HG03432 (cell line): ENCODE measurements around the gene CYCS.
"Not testable (repeated sequence)": the region's sequence is repeated elsewhere in the genome, so short reads cannot be mapped to it uniquely, and the experiment has no call there.

ENCODE experiments used
- ATAC-seq: cut with Tn5 transposase; IDR thresholded peaks from one replicate; pipeline ENCODE4 v1.9.1; 2021; ENCODE audit warnings: mild to moderate bottlenecking, moderate library complexity; ENCODE audit not compliant: unreplicated experiment

CYCS gene

DNA sequence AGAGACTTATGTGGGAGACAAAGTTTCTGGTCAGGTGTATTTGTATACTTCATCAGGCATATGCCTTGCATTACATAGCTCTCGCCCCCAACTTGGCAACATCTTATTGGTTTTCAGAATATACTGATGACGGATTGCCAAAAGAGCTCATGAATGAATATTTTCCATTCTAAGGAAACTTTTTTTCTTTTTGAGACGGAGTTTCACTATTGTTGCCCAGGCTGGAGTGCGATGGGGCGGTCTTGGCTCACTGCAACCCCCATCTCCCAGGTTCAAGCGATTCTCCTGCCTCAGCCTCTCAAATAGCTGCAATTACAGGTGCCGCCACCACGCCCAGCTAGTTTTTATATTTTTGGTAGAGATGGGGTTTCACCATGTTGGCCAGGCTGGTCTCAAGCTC is 6.0 kb downstream of the CYCS start:
- no peak for ATAC-seq

DNA sequence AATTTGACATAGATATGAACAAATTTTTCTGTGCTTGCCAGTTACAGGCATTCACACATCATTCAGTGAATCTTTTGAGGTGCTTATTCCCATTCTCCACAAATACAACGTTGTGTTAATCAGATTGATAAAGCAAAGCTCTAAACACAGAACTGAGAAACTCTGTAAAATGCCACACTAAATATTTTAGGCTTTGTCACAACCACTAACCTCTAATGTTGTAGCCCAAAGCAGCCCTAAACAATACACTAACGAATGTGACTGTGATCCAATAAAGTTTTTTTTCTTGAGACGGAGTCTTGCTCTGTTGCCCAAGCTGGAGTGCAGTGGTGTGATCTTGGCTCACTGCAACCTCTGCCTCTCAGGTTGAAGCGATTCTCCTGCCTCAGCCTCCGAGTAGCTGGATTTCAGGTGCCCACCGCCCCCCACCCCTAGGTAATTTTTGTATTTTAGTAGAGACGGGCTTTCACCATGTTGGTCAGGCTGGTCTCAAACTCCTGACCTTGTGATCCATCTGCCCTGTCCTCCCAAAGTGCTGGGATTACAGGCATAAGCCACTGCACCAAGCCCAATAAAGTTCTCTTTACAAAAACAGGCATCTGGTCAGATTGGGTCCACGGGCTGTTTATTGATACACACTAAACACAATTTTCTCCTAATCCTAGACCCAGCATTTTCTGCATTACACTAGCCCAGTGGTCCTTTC is 6.9 kb downstream of the CYCS start:
- peak; percentile 36 for ATAC-seq

DNA sequence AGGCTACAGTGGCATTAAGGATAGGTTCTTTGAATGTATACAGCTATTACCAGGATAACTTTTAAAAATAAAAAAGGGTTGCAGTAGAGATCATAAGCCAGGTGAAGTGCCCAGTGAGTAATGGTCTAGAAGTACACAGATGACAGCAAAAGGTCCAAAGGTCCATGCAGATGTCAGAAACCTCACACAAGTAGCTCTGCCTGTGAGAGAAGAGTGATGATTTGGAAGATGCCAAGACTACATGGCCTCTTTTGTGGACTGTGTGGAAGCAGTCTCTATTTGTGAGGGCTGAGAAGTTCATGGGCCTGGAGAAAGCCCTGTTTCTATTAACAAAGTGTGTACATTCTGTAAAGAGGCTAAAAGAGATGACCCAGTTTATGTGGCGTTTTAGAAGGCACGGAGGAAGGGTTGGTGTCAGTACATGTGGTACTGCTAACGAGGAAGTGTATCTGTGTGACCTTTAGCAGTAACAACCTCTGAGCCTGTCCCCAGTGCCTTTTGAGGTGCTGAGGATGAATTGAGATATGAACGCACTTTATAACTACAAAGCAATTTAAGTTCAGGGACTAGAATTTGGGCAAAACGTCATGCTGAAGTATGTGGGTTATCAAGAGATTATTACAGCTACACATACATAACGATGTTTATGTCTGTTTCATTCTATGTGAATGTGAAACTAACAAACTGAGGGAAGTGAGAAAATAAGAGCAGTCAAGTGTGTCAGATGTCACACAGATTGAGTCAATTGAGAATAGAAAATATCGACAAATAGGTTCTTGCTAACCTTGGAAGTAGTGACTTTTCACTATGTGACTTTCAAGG is 7.6 kb downstream of the CYCS start:
- ATAC-seq = peak; percentile 86

DNA sequence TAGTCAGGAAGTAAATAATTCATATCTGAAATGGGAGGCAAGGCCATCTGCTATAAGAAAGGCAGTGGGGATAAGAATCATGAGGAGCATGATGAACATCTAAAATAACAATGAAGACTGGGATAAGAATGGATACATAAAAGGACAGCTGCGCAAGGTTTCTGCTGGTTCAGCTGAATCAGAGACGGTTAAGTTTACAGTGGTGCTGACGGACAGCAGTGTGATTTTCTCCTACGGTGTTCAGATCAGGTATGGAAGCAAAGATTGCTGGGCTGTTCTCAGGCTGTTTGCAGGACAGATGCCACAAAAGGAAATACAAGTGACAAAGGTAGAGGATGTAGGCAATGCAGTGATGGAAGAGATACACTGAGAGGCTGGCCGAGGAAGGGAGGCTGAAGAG is 8.4 kb downstream of the CYCS start:
- no peak for ATAC-seq

DNA sequence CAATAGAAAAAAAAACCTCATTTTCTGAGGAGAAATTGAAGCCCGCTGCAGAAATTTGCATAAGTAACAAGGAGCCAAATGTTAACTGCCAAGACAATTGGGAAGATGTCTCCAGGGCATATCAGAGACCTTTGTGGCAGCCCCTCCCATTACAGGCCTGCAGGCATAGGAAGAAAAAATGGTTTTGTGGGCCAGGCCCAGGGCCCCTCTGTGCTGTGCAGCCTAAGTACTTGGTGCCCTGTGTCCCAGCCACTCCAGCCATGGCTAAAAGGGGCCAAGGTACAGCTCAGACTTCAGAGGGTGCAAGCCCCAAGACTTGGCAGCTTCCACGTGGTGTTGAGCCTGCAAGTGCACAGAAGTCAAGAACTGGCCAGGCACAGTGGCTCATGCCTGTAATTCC is 14.5 kb downstream of the CYCS start:
- not testable (repeated sequence) for ATAC-seq

DNA sequence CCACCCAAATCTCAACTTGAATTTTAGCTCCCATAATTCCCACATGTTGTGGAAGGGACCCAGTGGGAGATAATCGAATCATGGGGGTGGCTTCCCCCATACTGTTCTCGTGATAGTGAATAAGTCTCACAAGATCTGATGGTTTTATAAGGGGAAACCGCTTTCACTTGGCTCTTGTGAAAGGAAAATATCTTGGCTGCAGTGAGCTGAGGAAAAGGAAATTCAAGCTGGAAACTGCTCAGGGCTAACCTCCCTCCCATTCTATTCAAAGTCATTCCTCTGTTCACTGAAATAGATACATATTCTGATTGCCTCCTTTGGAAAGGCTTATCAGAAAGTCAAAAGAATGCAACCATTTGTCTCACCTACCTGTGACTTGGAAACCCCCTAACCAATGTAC is 15.8 kb downstream of the CYCS start:
- ATAC-seq = no peak

DNA sequence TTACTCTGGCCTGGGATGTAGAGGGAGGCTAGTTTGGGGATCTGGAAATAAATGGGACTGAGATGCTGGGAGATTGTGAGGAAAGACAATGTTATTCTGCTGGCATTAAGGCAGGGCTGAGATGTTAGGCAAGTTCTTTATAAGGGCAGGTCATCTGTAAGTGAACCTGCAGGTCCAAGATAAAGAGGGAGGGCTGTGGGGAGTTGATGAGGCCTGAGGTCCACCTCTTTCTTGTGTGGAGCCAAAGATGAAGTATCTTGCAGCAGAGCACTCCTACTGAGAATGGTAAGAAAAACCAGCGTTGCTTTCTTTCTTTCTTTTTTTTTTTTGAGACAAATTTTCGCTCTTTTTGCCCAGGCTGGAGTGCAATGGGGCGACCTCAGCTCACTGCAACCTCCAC is 19.1 kb downstream of the CYCS start:
- no peak for ATAC-seq

DNA sequence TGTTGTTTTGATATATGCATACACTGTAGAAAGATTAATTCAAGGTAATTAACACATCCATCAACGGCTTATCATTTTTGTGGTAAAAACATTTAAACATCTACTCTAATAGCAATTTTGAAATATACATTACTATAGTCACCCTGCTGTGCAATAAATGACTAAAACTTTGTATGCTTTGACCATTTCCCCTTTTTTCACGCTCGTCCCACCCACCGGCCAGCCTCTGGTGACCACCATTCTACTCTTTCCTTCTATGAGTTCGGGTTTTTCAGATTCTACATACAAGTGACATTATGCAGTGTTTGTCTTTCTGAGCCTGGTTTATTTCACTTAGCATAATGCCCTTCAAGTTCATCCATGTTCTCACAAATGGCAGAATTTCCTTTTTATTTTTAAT is 21.3 kb downstream of the CYCS start:
- no peak for ATAC-seq

DNA sequence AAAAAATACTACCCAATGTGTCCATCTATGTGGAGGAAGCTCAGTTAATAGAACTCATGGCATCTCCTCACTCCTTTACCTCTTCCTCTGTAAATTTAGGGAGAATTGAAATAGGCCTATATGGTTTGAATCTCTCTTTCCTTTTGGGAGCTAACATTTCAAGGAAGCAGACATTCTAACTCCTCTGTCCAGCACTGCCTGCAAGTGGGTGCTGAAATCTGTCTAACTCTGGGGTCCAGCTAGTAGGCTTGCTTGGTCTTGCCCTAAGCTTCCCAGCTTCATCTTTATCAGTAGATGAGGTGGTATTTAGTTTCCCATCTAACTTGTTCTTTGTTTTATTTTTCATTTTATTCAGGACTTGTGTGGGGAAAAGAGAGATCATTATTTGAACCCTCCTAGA is 23.2 kb downstream of the CYCS start:
- no peak for ATAC-seq

DNA sequence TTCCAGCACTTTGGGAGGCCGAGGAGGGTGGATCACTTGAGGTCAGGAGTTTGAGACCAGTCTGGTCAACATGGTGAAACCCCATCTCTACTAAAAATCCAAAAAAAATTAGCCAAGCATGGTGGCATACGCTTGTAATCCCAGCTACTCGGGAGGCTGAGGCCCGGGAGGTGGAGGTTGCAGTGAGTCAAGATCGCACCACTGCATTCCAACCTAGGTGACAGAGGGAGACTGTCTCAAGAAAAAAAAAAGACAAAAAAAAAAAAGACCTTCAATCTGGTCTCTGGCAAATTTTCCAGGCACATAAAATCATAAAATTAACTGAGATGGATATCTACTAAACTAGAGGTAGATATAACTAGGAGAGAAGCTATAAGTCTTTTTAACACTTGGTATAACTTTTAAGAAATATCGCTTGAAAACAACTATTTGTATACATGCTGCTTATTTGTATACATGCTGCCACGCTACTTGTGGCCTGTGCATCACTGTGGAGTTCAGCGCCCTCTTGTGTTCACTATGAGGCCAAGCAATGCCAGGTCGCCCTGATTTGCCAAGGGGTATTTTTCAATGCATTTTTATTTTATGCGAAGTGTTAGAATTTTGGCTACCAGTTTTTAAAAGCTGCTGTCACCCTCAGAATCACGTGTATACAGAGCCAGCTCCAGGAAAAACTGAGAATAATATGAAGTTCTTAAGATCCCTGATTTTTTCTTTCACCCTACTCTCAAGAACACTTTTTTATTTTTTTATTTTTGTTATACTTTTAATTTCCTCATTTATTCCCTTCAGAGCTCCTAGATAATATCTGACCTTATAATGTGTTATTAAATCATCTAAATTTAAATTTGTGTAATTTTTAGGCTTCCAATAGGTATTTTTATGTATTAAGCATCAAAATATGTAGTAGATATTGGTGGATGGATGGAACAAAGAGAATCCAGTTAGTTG is 26.7 kb downstream of the CYCS start:
- ATAC-seq = peak; percentile 77

DNA sequence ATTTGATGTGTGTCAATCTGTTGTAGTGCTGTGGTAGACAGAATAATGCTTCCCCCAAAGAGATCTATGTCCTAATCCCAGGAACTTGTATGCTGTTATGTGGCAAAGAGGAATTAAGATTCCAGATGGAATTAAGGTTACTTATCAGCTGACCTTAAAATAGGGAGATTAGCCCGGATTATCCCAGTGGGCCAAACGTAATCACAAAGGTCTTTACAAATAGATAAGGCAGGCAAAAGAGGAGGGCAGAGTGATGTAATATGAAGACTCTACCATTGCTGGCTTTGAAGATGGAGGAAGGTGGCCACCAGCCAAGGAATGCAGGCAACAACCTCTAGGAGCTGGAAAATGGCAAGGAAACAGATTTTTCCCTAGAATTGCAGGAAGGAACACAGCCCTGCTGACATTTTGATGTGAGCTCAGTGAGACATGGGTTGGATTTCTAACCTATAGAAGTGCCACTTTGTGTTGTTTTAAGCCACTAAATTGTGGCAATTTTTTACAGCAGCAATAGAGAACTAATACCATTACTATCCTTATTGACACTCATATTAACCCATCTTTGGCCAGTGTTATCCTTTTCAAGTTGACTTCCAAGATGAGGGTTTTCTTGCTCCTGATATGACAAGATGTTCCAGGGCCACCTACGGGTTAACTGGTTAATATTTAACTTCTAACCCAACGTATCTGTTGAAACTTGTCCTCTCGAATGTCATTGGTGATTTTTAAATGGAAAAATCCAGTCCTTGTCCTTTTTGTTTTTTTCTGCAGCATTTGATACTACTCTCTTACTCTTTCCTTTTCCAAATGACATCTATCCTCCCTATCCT is 29.3 kb downstream of the CYCS start:
- no peak for ATAC-seq

DNA sequence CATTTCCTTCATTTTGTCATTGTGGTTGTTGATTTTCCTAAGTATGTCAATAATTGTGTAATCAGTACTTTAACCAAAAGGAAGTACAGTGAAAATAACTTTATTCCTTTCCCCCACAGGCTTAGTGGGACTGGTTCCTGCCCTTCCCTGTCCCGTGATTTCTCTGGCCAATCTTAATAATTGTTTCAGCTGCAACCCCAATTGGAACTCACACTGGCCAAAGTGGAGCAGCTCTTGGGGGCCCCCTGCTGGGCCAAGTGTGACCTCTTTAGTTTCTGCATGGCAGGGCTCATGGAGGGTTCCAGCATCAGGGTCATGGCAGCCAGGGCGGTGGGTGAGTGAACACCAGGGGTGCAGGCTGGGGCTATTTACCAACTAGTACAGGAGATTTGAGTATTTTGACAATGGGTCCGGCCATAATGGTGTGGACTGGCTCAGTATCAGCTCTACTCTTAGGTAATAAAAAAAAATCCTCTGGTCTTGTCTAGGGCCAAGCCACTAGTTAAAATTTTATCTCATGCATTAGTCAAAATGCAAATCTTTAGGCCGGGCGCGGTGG is 31.7 kb downstream of the CYCS start:
- peak; percentile 78 for ATAC-seq

DNA sequence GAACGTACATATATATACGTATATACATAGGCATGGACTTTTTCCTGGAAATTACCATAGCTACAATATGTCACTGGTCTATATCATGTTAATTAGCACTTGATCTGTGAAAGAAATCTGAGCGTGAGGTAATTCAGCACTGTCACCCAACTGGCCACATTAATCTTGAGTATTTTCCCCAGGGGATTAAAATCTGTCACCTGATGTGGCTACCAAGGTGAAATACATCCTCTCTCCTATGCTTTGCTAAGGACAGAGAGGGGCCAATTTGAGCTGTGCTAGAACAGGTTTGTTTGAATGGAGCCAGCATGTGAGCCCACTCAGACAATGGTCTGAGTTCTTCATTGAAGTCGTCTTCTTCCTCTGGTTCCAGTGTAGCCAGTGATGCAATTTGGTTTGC is 33.3 kb downstream of the CYCS start:
- ATAC-seq = no peak

DNA sequence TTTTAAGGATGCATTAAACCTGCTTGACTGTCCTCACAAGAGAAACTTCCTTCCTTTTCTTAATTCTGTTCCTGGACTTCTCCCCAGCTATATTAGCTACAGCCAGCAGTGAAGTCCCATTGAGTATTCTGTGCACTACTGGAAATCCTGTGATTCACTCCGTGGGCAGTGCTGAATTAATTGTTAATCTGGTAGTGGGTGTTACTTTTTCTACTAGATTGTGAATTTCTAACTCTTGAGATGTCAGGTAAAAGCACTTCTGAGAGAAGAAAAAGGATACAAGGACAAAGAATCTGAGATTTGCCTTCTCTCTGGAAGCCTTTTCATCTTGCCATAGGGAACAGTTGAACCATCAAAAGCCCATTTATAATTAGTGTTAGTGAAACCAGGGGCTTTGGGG is 33.9 kb downstream of the CYCS start:
- no peak for ATAC-seq

DNA sequence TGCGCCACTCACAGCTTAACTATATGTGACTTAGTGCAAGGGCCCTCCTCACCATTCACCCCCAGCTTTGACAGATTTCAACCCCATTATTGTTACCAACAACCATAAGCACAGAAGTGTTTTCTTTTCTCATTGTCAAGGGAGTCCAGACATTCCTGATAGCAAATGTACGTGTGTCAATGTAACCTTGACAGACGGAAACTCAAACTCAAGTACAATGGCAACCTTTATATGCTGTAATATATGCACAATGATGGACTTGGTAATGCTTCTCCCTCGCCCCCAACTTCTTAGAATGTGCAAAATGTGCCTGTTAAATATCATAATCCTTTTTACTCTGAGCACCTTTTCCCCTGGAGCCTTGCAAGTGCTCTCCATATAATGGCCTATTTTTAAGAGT is 34.7 kb downstream of the CYCS start:
- no peak for ATAC-seq

DNA sequence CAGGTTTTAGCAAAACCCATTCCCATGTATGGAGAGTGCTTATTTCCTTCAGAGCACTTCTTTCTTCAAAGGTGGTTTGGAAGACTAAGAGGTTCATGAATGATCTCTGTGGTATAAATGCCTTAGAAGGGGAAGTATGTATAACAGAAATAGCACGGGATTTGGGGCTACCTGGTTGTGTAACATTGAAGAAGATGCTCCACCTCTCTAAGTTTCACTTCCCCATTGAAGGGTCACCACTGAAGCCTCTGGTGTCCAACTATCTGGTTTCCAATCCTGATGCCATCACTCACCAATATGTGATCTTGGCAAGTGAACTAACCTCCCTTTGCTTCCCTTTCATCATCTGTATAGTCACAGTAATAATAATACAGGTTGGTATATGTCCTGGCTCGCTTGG is 37.2 kb downstream of the CYCS start:
- ATAC-seq = peak; percentile 95

DNA sequence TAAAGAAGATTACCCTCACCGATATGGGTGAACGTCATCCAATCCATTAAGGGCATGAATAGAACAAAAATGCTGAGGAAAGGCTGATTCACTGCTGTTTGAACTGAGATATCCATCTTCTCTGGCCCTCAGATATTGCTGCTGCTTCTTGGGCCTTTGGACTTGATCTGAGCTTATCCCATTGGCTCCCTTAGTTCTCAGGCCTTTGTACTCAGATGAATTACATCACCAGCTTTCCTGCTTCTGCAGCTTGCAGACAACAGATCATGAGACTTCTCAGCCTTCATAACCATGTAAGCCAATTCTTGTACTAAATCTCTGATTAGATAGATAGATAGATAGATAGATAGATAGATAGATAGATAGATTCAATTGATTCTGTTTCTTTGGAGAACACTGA is 40.2 kb downstream of the CYCS start:
- ATAC-seq = no peak

DNA sequence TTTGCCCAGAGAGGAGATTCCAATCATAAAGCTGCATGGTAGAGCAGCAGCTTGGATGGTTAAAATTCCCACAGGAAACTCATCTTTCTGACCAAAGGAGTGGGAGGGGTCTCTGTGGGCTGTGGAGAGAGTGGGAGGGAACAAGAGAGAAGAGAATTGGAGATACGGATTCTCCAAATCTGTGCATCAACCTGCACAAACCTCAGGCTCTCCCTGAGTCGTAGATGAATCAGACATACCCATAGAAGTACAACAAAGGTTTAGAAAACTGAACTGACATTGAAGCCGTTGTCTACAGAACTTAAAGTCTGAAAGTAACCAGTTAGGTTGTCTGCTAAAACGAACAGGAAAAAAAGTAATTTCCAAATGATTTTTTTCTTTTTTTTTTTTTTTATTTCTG is 41.9 kb downstream of the CYCS start:
- ATAC-seq = no peak

DNA sequence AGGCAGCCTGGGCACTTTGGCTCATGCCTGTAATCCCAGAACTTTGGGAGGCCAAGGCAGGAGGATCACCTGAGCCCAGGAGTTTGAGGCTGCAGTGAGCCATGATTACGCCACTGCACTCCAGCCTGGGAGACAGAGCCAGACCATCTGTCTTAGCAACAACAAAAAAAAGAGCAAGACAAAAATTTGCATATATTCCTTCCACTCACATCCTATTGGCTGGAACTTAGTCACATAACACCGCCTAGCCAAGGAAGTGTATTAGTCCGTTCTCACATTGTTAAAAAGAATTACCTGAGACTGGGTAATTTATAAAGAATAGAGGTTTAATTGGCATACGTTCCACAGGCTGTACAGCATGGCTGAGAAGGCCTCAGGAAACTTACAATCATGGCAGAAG is 43.0 kb downstream of the CYCS start:
- not testable (repeated sequence) for ATAC-seq

DNA sequence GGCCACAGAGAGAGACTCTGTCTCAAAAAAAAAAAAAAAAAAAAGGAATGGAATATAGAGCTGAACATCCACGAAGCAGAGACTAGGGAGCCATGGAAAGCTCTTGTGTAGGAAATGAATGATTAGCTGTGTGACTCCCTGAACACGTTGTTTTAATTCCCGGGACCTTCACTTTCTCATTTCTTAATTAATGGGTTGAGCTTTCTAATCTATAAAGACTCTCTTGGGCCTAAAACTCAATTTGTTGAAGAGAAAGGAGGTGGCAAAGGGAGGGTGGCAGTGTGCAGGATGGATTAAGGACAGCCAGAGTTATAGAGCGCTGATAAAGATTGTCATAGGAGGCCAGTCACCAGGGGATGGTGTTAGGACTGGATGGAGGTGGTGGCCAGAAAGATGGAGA is 48.0 kb downstream of the CYCS start:
- no peak for ATAC-seq
